Renal cortical epithelial cell (primary cell): Measurements from ENCODE around the gene SPINT4. TPM values are rescaled to one million over a fixed set of nuclear protein-coding genes. Genes with fewer than 3 reads are reported as not detected.
"Not testable (repeated sequence)": the region's sequence is repeated elsewhere in the genome, so short reads cannot be mapped to it uniquely, and the experiment has no call there.

Source experiments
- DNase-seq: peaks from one replicate; pipeline ENCODE4 v3.0.0-alpha.2; 2011; ENCODE audit warnings: low read depth
- total RNA-seq: library from RNA; depleted of rRNA; stranded (reverse); fragments of >200 nt; gene quantifications from 2 replicates; pipeline ENCODE4 v1.2.3, GENCODE V29; 2014

The SPINT4 gene
- total RNA-seq, result not detected in 2 replicates

DNA sequence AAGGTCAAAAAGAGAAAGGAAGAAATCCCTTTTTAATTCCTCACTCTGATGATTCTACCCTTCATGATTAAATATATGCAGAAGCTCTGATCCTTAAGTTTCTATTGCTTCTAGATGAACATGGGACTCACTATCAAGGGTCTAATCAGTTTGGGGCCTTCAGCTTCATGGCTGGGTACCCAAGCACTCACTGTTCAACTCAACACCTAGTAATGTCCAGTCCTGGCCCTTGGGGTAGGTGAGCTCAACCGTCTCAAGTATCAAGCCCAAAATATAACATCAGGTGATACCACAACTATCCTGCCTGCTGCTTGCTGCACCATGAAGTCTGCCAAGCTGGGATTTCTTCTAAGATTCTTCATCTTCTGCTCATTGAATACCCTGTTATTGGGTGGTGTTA is at the start of gene SPINT4:
TSS of gene SPINT4 (plus strand) at position 301 of the 400 bp plus-strand sequence. CDS start at position 322, 21 bp downstream.
- DNase-seq, result no peak

DNA sequence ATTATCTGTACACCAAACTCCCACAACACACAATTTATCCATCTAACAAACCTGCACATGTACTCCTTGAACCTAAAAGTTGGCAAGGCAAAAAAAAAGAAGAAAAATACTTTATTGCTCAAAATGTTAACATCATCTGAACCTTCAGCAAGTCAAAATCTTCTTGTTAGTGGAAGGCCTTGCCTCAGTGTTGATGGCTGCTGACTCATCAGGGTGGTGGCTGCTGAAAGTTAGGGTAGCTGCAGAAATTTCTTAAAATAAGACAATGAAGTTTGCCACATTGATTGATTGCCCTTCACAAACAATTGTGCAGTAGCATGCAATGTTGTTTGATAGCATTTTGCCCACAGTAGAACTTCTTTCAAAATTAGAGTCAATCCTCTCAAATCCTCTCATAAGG is 49.4 kb upstream of the SPINT4 start:
- DNase-seq, result no peak

DNA sequence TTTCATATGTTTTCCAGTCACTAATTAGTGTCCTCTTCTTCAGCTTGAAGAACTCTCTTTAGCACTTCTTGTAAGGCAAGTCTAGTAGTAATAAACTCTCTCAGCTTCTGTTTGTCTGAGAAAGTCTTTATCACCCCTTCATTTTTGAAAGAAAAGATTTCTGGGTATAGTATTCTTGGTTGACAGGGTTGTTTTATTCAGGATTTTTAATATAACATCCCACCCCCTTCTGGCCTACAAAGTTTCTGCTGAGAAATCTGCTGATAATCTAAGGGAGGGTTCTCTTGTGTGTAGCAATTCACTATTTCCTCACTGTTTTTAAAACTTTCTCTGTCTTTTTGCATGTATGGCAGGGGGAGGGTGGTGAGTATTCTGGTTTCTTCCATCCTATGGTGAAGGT is 42.5 kb upstream of the SPINT4 start:
- no peak for DNase-seq

DNA sequence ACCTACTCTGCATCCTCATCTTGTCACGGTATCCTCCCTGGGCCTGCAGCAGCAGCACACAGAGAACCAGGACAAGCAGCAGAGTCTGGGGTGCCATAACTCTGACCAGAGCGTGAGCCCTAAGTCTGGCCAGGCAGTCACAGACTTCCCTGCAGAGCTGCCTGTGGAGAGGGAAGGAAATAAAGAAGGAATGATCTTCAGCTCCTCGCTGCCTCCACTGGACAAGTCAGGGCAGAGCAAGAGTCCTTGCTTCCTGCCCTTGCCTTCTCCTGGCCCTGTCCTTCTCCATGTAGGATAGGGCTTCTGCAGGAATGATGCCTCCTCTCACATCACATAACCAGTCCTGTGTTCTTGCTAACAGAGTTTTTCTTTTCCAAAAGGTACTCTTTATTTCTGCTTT is 36.3 kb upstream of the SPINT4 start:
- DNase-seq, result no peak

DNA sequence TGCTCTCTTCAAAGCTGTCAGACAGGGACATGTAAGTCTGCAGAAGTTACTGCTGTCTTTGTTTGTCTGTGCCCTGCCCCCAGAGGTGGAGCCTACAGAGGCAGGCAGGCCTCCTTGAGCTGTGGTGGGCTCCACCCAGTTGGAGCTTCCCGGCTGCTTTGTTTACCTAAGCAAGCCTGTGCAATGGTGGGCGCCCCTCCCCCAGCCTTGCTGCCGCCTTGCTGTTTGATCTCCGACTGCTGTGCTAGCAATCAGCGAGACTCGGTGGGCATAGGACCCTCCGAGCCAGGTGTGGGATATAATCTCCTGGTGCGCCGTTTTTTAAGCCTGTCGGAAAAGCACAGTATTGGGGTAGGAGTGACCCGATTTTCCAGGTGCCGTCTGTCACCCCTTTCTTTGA is 28.8 kb upstream of the SPINT4 start:
- not testable (repeated sequence) for DNase-seq

DNA sequence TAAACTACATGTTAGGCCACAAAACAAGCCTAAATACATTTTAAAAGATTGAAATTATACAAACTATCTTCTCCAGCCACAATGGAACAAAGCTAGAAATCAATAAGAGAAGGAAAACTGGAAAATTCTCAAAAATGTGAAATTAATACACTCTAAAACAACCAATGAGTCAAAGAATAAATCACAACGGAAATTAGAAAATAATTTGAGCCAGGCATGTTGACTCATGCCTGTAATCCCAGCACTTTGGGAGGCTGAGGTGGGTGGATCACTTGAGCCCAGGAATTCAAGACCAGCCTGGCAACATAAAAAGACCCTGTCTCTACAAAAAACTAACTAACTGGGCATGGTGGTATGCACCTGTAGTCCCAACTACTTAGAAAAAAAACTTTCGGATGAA is 26.7 kb upstream of the SPINT4 start:
- DNase-seq, result no peak

DNA sequence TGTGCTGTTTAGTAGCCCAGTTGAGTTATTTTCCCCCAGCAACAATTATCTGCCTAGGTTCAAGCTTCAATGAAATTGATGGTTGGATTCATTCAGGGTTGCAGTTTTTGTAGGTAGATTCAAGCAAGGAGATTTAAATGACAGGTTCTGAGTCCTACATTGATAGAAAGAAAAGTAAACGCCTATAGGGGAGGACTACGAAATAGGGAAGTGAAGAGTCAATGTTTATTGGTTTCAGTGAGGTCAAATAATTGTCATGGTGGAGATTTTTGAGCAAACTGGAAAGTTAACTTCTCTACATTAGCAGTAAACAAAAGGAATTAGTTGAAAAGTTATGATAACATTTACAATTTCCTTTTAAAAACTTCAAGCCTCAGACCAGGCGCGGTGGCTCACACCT is 21.0 kb upstream of the SPINT4 start:
- DNase-seq, result no peak

DNA sequence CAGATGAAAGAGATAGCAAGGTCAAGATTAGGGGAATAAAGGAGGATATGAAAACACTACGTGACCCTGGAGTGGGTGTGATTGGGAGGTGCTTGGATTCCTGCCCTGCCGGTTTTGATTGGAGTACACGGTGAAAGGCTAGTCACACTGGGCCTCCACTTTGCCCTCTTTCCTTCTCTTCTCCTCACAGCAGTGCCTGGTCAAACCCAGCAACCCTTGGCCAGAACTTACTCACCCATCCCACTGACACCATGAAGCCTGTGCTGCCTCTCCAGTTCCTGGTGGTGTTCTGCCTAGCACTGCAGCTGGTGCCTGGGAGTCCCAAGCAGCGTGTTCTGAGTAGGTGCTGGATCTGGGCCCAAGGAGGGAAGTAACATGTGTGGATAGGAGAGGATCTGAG is 20.3 kb upstream of the SPINT4 start, which contains the start of gene WFDC13:
TSS of gene WFDC13 (plus strand) at position 166 of the 400 bp plus-strand sequence. CDS start at position 252, 86 bp downstream.
- no peak for DNase-seq

DNA sequence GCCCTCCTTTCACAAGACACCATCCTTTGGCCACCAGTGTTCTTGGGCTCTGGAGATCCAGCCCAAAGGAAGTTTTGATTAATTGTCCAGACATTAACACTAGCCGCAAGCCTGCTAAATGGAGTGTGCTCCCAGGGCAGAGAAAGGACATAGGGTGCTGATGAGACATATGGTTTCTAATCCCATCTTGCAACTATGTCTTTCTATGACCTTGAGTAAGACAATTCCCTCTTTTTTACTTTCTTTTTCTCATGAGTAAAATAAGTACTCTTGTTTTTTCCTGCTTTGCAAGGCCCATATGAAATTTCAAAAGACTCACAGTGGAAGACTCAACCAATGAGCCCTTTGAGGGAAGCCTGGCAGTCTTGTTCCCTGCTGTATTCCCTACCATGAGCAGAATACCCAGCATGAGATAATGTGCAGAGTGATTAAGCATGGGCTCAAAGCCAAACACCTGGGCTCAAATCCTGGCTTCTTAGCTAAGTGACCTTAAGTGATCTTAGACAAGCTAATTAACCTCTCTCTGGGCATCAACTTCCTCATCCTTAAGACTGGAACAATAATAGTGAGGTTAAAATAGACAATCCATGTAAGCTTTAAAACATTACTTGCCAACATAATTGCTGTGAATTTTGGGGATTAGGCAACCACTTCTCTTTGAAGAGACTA is 17.0 kb upstream of the SPINT4 start, which contains the start of gene WFDC10B:
TSS of gene WFDC10B (minus strand) at position 51 of the 669 bp plus-strand sequence. CDS start 19,027 bp downstream, outside the sequence.
- DNase-seq, result no peak

DNA sequence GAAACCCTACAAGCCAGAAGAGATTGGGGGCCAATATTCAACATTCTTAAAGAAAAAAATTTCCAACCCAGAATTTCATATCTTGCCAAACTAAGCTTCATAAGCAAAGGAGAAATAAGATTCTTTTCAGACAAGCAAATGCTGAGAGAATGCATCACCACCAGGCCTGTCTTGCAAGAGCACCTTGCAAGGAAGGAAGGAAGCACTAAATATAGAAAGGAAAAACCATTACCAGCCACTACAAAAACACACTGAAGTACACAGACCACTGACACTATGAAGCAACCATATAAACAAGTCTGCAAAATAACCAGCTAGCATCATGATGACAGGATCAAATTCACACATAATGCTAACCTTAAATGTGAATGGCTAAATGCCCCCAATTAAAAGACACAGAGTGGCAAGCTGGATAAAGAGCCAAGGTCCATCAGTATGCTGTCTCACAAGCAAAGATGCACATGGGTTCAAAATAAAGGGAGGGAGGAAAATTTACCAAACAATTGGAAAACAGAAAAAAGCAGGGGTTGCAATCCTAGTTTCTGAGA is 5.9 kb upstream of the SPINT4 start:
- not testable (repeated sequence) for DNase-seq

DNA sequence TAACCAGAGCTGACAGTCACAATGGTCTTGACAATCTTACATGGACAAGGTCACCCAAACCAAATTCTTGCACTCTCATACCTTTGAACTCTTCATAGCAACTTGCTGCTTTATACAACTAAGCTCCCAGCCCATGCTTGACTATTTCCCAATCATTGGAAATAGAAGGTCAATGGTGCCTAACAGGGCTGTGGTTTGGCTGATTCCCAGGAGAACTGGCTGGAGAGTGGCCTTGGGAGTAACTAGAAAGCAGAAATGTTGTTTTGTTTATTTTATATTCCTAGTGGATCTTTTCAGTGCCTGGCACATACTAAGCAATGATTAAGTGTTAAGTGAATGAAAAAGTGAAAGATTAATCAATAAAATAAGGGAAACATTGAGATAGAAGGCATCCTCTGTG is 3.0 kb downstream of the SPINT4 start:
- DNase-seq, result peak; percentile 82

DNA sequence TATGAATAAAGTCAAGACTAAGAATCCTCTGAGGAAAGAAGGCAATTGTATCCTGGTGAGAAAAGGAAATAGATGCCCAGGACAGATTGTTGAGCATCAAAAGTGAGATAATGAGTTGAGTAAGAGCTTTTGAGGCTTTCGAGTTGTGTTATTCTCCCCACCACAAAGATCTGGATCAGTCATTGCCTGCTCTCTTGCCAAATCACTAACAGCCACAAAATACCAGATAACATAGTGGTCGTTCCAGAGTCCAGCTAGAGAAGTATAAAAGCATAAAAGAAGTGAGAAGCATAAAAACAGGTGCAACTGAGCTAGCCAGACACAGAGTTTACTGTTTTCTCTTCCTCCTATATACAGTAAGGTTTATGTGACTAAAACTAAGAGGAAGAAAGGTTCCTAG is 4.9 kb downstream of the SPINT4 start:
- peak; percentile 16 for DNase-seq

DNA sequence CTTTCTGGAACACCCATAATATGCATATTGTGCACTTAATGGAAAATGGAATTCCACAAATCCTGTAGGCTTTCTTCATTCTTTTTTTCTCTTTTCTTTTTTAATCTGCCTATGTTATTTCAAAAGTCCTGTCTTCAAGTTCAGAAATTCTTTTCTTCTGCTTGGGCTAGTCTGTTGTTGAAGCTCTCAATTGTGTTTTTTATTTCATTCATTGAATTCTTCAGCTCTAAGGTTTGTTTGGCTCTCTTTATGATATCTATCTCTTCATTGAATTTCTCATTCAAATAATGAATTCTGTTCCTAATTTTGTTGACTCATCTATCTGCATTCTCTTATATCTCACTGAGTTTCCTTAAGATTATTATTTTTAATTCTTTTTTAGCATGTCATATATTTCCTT is 10.1 kb downstream of the SPINT4 start:
- no peak for DNase-seq

DNA sequence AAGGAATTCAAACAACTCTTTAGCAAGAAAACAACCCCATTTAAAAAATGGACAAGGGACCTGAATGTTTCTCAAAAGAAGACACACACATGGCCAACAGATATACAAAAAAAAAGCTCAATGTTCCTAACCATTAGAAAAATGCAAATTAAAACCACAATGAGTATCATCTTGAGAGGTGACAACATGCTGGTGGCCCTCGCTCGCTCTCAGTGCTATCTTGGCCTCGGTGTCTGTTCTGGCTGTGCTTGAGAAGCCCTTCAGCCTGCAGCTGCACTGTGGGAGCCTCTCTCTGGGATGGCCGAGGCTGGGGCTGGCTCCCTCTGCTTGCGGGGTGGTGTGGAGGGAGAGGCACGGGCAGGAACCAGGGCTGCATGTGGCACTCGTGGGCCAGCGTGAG is 13.4 kb downstream of the SPINT4 start:
- no peak for DNase-seq

DNA sequence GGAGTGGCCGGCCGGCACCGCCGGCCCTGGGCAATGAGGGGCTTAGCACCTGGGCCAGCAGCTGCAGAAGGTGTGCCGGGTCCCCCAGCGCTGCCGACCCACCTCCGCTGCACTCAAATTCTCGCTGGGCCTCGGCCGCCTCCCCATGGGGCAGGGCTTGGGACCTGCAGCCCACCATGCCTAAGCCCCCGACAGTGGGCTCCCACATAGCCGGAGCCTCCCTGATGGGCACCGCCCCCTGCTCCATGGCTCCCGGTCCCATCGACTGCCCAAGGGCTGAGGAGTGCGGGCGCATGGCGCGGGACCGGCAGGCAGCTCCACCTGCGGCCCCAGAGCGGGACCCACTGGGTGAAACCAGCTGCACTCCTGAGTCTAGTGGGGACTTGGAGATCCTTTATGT is 13.8 kb downstream of the SPINT4 start:
- no peak for DNase-seq

DNA sequence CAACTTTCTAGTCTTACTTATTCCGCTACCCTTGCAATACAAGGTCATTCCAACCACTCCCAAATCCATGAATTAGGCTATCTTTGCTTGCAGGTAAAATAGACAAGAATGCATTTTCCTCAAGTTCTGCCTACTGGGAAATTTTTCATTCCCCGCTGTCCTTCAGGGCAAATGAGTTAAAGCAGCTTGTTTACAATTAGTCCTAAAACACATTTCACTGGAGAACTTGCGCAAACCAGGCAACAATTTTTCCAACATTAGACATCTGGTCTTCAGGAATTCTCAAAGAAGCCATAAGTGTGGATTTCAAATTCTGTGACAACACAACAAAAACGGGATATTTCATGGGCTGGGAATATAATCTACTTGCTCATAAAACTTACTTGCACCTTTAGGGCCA is 20.4 kb downstream of the SPINT4 start:
- no peak for DNase-seq

DNA sequence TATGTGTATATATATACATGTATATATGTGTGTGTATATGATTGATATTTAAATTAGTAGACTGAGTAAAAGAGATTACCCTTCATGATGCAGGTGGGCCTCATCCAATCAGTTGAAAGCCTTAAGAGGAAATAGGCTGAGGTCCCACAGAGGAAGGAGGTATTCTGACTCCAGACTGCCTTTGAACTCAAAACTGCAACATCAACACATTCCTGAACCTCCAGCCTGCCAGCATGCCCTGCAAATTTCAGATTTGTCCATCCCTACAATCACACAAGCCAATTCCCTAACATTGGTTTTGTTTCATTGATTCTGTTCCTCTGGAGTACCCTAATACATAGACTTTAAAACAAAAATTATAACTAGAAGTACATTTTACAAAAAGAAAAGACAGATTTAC is 22.9 kb downstream of the SPINT4 start:
- DNase-seq, result no peak

DNA sequence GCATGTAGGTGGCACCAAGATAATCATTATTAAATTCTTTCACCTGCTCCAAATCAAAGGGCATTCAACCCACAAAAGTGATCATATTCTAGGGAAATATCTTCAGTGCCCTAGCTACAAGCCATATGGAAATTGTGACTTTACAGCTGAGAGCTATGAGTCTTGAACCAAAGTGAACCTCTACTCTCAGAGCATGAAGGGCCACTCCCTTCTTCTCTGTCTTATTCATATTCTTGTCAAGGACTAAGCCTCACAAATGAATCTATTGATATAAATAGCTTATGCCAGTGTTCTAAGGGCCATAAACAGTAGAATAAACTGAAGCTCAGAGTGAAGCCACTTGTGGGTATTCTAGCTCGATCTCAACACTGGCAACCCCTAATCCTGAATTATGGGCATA is 29.6 kb downstream of the SPINT4 start:
- DNase-seq, result no peak

DNA sequence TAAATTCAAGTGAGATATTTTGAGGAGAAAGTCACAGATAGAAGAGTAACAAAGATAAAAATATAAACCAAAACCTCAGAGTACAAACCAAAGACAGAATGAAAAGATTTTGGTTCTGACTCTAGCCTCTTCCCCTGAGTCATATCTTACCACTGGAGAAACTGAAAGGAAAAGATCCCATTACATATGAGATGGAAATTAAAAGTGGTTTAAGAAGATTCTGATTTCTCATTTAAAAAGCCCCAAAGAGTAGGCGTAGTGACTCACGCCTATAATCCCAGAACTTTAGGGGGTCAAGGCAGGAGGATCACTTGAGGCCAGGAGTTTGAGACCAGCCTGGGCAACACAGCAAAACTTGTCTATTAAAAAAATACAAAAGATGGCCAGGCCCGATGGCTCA is 30.6 kb downstream of the SPINT4 start:
- DNase-seq, result no peak

DNA sequence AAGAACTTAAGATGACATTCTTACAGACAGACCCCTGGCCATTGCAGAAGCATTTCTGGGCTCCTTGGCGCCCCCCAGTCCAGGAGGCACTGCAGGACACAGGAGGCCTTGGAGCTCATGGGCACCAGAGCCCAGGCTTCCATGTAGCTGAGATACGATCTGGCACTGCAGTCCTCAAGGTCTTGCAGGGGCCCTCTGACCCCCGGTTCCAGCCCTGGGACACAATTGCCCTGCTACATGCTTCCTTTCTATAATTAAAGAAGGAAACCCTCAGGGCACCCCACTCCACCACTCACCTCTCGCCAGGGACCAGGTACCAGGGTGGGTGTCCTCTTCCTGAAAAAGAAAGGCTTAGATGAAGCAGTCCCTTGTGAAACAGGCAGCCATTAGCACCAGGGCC is 35.9 kb downstream of the SPINT4 start:
- no peak for DNase-seq

DNA sequence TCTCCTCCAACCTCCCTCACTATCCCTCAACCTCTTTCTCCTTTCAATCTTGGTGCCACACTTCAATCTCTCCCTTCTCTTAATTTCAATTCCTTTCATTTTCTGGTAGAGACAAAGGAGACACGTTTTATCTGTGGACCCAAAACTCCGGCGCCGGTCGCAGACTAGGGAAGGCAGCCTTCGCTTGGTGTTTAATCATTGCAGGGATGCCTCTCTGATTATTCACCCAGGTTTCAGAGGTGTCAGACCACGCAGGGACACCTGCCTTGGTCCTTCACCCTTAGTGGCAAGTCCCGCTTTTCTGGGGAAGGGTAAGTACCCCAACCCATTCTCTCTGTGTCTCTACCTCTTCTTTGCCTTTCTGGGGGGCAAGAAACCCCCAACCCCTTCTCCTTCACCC is 37.8 kb downstream of the SPINT4 start:
- DNase-seq, result not testable (repeated sequence)

DNA sequence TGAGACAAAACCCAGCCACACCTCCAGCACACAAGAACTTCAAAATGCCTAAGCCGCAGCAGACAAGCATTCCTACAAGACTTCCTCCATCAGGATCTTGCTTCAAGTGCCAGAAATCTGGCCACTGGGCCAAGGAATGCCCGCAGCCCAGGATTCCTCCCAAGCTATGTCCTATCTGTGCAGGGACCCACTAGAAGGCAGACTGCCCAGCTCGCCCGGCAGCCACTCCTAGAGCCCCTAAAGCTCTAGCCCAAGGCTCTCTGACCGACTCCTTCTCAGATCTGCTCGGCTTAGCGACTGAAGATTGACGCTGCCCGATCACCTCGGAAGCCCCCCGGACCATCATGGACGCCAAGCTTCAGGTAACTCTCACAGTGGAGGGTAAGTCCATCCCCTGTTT is 39.8 kb downstream of the SPINT4 start:
- DNase-seq, result not testable (repeated sequence)

DNA sequence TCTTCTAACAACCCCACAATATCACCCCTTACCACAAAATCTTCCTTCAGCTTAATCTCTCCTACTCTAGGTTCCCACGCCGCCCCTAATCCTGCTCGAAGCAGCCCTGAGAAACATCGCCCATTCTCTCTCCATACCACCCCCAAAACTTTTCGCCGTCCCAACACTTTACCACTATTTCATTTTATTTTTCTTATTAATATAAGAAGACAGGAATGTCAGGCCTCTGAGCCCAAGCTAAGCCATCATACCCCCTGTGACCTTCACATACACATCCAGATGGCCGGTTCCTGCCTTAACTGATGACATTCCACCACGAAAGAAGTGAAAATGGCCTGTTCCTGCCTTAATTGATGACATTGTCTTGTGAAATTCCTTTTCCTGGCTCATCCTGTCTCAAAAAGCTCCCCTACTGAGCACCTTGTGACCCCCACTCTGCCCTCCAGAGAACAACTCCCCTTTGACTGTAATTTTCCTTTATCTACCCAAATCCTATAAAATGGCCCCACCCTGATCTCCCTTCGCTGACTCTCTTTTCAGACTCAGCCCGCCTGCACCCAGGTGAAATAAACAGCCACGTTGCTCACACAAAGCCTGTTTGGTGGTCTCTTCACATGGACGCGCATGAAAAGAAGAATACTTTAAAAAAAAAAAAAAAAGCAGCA is 42.6 kb downstream of the SPINT4 start:
- DNase-seq, result not testable (repeated sequence)
